NCI-H446 (cell line): ENCODE data around the gene NUAK2.

Experiments used
- DNase-seq, 2 experiments: peaks; one replicate each; lab custom pipeline; 2025; lab: John Stamatoyannopoulos, UW

NUAK2 gene

GRCh38 chr1:205319081-205320018 lies 2.2 kb downstream of the NUAK2 start:
- DNase-seq = peak in 1 of 2 experiments; percentile 54

GRCh38 chr1:205318231-205318991 lies 3.1 kb downstream of the NUAK2 start:
- no peak for DNase-seq

- DNase-seq = peak in 1 of 2 experiments; percentile 81
Observed at GRCh38 chr1:205317311-205317917, 4.1 kb downstream of the NUAK2 start.

- DNase-seq = no peak
Observed at GRCh38 chr1:205316161-205316566, 5.4 kb downstream of the NUAK2 start.

GRCh38 chr1:205315008-205315618 lies 6.4 kb downstream of the NUAK2 start:
- DNase-seq = no peak

GRCh38 chr1:205313563-205314308 lies 7.8 kb downstream of the NUAK2 start:
- no peak for DNase-seq

- no peak for DNase-seq
Observed at GRCh38 chr1:205312866-205313562, 8.5 kb downstream of the NUAK2 start.

GRCh38 chr1:205310976-205311704 lies 10.4 kb downstream of the NUAK2 start:
- DNase-seq = no peak

GRCh38 chr1:205309741-205310140 lies 11.8 kb downstream of the NUAK2 start:
- no peak for DNase-seq

- no peak for DNase-seq
Observed at GRCh38 chr1:205306929-205307566, 14.5 kb downstream of the NUAK2 start.

- DNase-seq = no peak
Observed at GRCh38 chr1:205304695-205305070, 16.9 kb downstream of the NUAK2 start.

GRCh38 chr1:205304046-205304694 lies 17.4 kb downstream of the NUAK2 start:
- DNase-seq = no peak

GRCh38 chr1:205303247-205303888 lies 18.2 kb downstream of the NUAK2 start:
- DNase-seq = no peak

- DNase-seq = no peak
Observed at GRCh38 chr1:205301842-205302588, 19.5 kb downstream of the NUAK2 start.

- DNase-seq = peak in 1 of 2 experiments; percentile 17
Observed at GRCh38 chr1:205301205-205301821, 20.2 kb downstream of the NUAK2 start.

- no peak for DNase-seq
Observed at GRCh38 chr1:205300149-205300548, 21.4 kb downstream of the NUAK2 start.
